SKM-1 treated with dmso at 0.1 percent for 144 hours (cell line): ENCODE data around the gene HOXA7.

Experiments
- DNase-seq: peaks from one replicate; lab custom pipeline; 2025; ENCODE audit not compliant: unreplicated experiment; lab: John Stamatoyannopoulos, UW

The HOXA7 gene

GRCh38 chr7:27171325-27171636, 14.8 kb upstream of the HOXA7 start:
- no peak for DNase-seq

- no peak for DNase-seq
These were observed 14.2 kb upstream of the HOXA7 start for GRCh38 chr7:27170426-27171324.

- DNase-seq, result no peak
These were observed 13.4 kb upstream of the HOXA7 start for GRCh38 chr7:27169658-27170425.

GRCh38 chr7:27168265-27168947, 11.9 kb upstream of the HOXA7 start:
- peak; percentile 51 for DNase-seq

- no peak for DNase-seq
These were observed 11.4 kb upstream of the HOXA7 start for GRCh38 chr7:27167916-27168264.

- peak; percentile 54 for DNase-seq
These were observed 10.3 kb upstream of the HOXA7 start for GRCh38 chr7:27166531-27167505.

- DNase-seq, result no peak
These were observed 9.6 kb upstream of the HOXA7 start for GRCh38 chr7:27165996-27166530.

GRCh38 chr7:27165089-27165995, 8.9 kb upstream of the HOXA7 start, which contains the start of gene HOXA9:
Gene HOXA9 (minus strand): TSS chr7:27165537. CDS start chr7:27165457, 80 bp downstream.
- peak; percentile 83 for DNase-seq

GRCh38 chr7:27164367-27165088, 8.1 kb upstream of the HOXA7 start:
- DNase-seq, result no peak

GRCh38 chr7:27164045-27164366, 7.5 kb upstream of the HOXA7 start:
- DNase-seq, result no peak

GRCh38 chr7:27163288-27164044, 7.0 kb upstream of the HOXA7 start:
- DNase-seq, result no peak

GRCh38 chr7:27162561-27163287, 6.2 kb upstream of the HOXA7 start:
- no peak for DNase-seq

- DNase-seq, result no peak
These were observed 5.5 kb upstream of the HOXA7 start for GRCh38 chr7:27161721-27162560.

- peak; percentile 69 for DNase-seq
These were observed 4.8 kb upstream of the HOXA7 start for GRCh38 chr7:27161214-27161720.

GRCh38 chr7:27160546-27161213, 4.2 kb upstream of the HOXA7 start:
- peak; percentile 66 for DNase-seq

GRCh38 chr7:27160145-27160545, 3.7 kb upstream of the HOXA7 start:
- DNase-seq, result no peak
